Mesodermal cell (in vitro differentiated cells): ENCODE data around the gene MTOR.

Experiments used
- H3K27ac ChIP-seq: 2 replicates; pipeline ENCODE4 v1.7.0; 2013; ENCODE audit warnings: mild to moderate bottlenecking, low read depth, low read length, moderate library complexity; ENCODE audit not compliant: severe bottlenecking
- H3K36me3 ChIP-seq: 2 replicates; pipeline ENCODE4 v1.7.1; 2013; ENCODE audit warnings: mild to moderate bottlenecking, low read length, moderate library complexity; ENCODE audit not compliant: control insufficient read depth, insufficient read depth
- H3K4me1 ChIP-seq: one replicate; pipeline ENCODE4 v1.7.1; 2013; ENCODE audit warnings: mild to moderate bottlenecking, low read length; ENCODE audit not compliant: insufficient read depth, control insufficient read depth, poor library complexity, severe bottlenecking
- H3K4me3 ChIP-seq: 2 replicates; pipeline ENCODE4 v1.7.0; 2013; ENCODE audit warnings: low read length, control low read depth, mild to moderate bottlenecking; ENCODE audit not compliant: insufficient read depth, poor library complexity, severe bottlenecking; ENCODE audit errors: extremely low read depth
- H3K9me3 ChIP-seq: 2 replicates; pipeline ENCODE4 v1.7.1; 2013; ENCODE audit warnings: mild to moderate bottlenecking, low read length, moderate library complexity; ENCODE audit not compliant: control insufficient read depth
- WGBS, 2 experiments: methylation state at CpG; one replicate each; pipeline ENCODE4 v1.1.5; 2013; ENCODE audit warnings: missing lambda C conversion rate in 2 of 2; ENCODE audit not compliant: insufficient coverage in 2 of 2; 5-methylcytosine and 5-hydroxymethylcytosine counted together

Gene MTOR

DNA sequence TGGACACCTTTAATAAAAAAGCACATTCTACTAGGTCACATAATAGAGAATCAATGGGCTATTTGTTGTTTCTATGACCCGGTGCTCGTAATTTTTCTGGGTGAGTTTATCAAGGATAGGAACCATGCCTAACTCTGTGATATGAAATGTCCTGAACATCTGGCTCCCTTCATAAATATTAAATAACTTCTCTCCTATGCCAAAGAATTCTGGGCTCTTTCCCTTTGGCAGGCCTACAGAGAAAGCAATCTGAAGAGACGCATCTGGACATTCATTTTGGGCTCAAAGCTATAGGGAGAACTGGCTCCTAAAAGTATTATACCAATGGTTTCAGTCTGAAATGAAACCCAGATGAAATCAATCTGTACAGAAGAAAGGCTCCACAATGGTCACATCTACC lies 112.0 kb downstream of the MTOR start:
- Histone ChIP-seq H3K9me3 (no peaks in the 10 kb centered on the region), H3K27ac (no peak overlapping the region), H3K4me3 (no peak overlapping the region), H3K4me1 (no peaks in the 10 kb centered on the region), H3K36me3 (peaks cover 85% of the 10 kb centered on the region)
- 100% methylated on average over 1 of the region's 3 CpGs; no CpG with 5 or more reads in 1 of the 2 experiments for WGBS, 2 experiments

DNA sequence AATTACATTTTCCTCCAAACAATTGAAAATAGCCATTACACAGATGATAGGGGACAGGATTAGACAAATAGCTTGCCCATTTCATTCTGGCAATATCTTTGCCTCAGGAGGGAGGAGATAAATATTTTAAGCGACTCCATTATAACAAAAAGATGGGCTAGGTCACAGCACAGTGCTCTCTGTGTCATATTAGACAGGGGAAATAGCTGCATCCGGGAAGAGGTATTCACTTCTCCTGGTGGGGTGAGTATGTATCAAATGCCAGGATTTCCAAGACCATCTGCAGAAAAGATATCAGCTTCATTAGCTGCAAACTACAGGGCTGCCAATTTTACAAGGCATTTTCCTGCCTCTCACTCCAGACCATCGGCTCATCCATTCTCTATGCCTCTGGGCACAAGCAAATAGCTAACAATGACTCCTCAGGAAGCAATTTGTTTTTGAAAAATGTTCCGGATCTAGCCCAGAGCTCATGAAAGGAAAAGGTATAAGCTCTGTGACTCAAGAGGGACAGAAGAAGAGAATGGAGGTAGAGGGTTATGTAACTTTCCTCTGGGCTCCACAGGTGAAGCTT lies 115.1 kb downstream of the MTOR start:
- Histone ChIP-seq H3K27ac (no peak overlapping the region), H3K4me1 (no peaks in the 10 kb centered on the region), H3K4me3 (no peak overlapping the region), H3K9me3 (no peaks in the 10 kb centered on the region), H3K36me3 (peaks cover 96% of the 10 kb centered on the region)
- 80 to 87% methylated on average over 3 of the region's 4 CpGs for WGBS, 2 experiments

DNA sequence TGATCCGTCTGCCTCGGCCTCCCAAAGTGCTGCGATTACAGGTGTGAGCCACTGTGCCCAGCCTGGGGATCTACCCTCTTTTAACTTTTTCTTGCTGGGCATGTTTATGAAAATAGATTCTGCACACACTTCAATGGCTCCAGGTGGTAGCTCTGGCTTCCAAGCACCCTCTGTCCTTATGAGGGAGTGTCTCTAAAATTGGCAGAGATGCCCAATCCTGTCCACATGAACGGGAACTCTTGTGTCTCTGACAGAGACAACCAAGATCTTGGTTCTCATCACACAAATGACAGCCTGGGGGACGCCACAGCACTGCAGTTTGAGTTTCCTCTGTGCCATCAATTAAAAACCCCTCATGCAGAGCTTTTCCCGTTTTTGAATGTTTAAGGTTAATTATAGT lies 116.6 kb downstream of the MTOR start:
- 94 to 100% methylated on average over 2 to 5 of the region's 6 CpGs for whole genome bisulfite sequencing, 2 experiments
- no peak overlapping the region for H3K27ac ChIP-seq

DNA sequence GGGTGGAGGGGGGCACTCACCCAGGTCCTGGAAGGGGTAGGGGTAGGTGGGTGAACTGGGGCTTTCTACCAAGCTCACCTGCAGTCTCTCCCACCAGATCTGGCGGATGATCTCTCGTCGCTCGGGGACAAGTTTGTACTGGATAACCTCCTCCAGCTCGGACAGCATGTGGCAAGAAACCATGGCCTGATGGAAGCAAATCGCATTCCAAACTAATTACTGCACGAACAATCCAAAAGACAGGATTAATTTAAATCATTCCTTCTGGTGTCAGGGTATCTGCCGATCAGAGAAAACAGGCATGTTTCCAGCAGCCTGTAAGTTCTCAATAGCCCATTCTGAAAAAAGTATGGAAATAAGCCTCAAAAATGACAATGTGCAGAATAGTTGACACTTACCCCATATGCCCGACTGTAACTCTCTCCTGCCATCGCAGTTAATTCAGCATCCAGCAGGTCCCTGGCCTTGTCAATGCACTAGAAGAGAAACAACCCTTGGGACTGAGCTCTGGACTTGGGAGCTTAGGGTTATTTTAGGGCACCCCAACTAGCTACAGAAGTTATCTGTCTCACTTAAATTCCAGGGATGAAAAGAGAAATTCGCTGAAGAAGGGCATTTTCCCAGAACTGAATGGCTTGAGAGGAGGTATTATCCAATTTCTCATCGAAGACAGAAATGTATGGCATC lies 117.6 kb downstream of the MTOR start:
- H3K4me3 ChIP-seq, result no peak overlapping the region
- no peaks in the 10 kb centered on the region for H3K4me1 ChIP-seq
- H3K36me3 ChIP-seq, result peaks cover 87% of the 10 kb centered on the region
- 85 to 94% methylated on average over 10 of the region's 12 CpGs for WGBS, 2 experiments
- no peaks in the 10 kb centered on the region for H3K9me3 ChIP-seq
- H3K27ac ChIP-seq, result no peak overlapping the region

More for the DNA sequence above, 116.6 kb downstream of the MTOR start:
- Histone ChIP-seq H3K36me3 (peaks cover 89% of the 10 kb centered on the region), H3K4me1 (no peaks in the 10 kb centered on the region), H3K4me3 (no peak overlapping the region), H3K9me3 (no peaks in the 10 kb centered on the region)

DNA sequence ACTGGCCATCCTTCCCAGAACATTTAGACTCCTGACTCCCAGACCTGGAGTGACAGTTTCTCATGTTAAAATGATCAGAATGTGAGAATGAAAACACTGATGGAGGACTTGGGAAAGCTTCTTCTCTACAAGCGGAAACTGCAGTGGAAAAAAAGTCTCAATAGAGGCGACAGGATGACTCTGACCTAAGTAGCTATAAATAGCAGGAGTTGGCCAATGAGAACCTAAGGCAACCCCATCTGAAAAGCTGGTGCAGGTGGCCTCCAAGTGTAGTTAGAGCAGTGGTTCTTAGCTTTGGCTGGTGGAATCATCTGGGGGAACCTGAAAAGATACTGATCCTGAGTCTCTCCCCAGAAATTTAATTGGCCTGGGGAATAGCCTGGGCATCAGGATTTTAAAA lies 118.4 kb downstream of the MTOR start:
- peaks cover 88% of the 10 kb centered on the region for H3K36me3 ChIP-seq
- H3K4me3 ChIP-seq, result no peak overlapping the region
- 95 to 97% methylated on average over 2 of the region's 2 CpGs for WGBS, 2 experiments
- no peaks in the 10 kb centered on the region for H3K4me1 ChIP-seq
- H3K27ac ChIP-seq, result no peak overlapping the region
- H3K9me3 ChIP-seq, result no peaks in the 10 kb centered on the region

DNA sequence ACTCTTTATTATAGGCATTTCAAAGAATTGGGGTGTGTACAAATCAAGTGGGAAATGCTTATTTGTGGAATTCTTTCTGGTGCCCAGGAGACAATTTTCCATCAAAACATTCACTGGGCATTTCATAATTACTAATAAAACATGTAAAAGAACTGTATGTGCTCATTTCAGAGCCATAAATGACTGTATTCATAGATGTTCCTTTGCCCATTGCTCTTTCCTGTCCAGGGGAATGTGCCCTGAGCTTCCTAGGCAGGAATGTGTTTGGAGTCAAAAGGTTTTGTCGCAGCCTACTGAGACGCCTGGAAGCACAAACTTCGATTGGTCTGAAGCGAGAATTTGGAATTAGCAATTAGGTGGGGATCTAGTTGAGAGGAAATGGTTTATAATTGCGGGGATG lies 119.0 kb downstream of the MTOR start:
- Histone ChIP-seq H3K4me1 (no peaks in the 10 kb centered on the region), H3K9me3 (no peaks in the 10 kb centered on the region), H3K36me3 (peaks cover 88% of the 10 kb centered on the region), H3K27ac (no peak overlapping the region), H3K4me3 (no peak overlapping the region)
- WGBS, 2 experiments, result 97 to 100% methylated on average over 4 of the region's 5 CpGs

DNA sequence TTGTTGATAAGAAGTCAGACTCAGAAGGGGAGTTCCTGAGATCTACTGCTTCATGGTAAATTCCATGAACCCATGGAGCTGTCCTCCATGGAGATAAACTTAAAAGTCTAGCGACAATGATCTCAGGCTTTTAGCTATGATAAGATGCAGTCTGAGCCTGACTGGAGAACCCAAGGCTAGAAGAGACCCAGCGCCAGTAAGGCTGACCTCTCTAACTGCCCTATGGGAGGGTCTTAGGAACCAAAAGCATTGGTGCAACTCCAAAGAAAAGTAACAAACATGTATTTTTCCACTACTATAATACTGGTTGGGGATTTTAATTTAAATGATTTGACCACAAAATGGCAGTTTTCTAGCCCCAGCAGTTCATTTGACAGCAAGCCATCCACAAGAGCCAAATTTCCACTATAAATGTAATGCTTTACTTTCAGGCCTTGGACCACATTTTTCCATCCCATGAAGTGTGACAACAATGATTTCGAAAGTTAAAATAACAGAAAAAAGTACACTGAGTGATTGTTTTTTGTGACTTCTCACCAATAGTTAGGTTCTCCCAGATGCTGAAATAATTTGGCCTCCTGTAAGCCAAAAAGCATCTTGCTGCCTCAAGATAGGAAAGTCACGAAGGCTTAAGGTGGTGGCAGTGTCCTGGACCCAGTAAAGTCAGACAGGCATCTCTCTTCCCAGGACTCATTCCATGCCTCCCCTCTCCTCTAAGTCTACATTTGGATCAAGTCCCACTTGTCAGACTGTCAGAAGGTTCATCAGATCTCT lies 119.5 kb downstream of the MTOR start:
- H3K4me3 ChIP-seq, result no peak overlapping the region
- H3K4me1 ChIP-seq, result no peaks in the 10 kb centered on the region
- peaks cover 88% of the 10 kb centered on the region for H3K36me3 ChIP-seq
- 96 to 100% methylated on average over 2 to 4 of the region's 4 CpGs for WGBS, 2 experiments
- no peaks in the 10 kb centered on the region for H3K9me3 ChIP-seq
- H3K27ac ChIP-seq, result no peak overlapping the region

DNA sequence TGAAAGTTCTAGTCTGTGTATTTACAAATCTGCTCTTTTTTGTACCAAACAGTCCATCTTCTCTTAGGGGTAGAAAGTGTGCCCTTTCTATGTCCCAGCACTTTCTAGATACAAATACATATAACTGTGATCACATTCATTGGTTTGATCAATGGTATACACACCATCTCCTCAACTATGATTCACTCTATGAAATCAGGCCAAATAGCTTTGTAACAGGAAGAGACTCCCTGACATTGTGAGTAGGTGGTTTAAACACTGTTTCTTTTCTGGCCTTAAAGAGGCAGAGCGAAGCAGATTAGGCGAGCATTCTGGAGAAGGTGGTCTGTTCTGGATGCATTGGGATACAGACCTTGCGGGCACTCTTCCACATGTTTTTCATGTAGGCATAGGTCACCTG lies 123.4 kb downstream of the MTOR start:
- H3K27ac ChIP-seq, result no peak overlapping the region
- peaks cover 6% of the 10 kb centered on the region for H3K4me1 ChIP-seq
- H3K4me3 ChIP-seq, result no peak overlapping the region
- WGBS, 2 experiments, result 100% methylated on average over 3 of the region's 3 CpGs
- H3K9me3 ChIP-seq, result no peaks in the 10 kb centered on the region
- H3K36me3 ChIP-seq, result peaks cover 76% of the 10 kb centered on the region

DNA sequence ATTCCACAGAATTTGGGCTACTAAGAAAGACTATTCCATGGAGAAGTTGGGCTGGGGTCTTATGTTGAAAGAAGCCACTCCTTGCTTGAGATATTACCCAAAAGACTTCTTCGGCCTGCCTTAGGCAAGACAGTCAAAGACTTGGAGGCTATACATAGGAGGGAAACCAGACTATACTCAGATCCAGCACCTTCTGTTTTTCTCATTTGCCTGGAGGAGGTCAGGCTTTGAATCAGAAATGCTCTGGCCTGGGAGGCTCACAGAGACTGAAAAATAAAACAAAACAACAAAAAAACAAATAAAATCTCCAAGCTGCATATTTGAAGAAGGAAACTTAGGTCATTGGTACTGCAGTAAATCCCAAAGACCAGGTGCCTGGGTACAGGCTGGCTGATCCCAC lies 124.3 kb downstream of the MTOR start:
- Histone ChIP-seq H3K27ac (no peak overlapping the region), H3K4me1 (peaks cover 6% of the 10 kb centered on the region), H3K9me3 (no peaks in the 10 kb centered on the region), H3K36me3 (peaks cover 75% of the 10 kb centered on the region), H3K4me3 (no peak overlapping the region)
- no CpG with 5 or more reads among the region's 1 CpG for WGBS, 2 experiments

DNA sequence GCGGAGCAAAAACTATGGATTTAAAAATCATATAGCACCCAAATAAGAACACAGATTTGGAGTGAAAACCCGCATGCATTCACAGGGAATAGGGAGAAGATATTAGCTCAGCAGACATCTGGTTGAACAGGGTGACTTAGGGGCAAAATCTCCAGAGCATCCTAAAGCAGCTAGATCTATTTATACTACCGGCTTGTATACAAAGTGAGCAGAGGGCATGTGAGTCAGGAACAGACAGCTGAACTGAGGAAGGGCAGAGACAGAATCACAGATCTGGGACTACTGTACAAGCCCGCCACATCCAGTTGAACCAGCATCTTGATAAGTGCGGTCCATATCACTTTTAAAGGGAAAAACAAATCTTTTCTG lies 127.5 kb downstream of the MTOR start:
- Histone ChIP-seq H3K9me3 (no peaks in the 10 kb centered on the region), H3K4me1 (peaks cover 6% of the 10 kb centered on the region), H3K27ac (no peak overlapping the region), H3K4me3 (no peak overlapping the region), H3K36me3 (peaks cover 84% of the 10 kb centered on the region)
- 93 to 97% methylated on average over 3 of the region's 5 CpGs for WGBS, 2 experiments
